ENCODE data around the gene DES. TPM values are rescaled to one million over a fixed set of nuclear protein-coding genes. Genes with fewer than 3 reads are reported as not detected.

DES gene
- total RNA-seq, 1 donor from 2014 or later, result not detected

GRCh38 chr2:219444566-219445091 is 26.5 kb downstream of the DES start:
- TF ChIP-seq CTCF (conservative IDR thresholded peaks at IDR 0.05; ENCODE audit: low read depth, low read length), result no peak
- no peak overlapping the region for H3K4me3 ChIP-seq (ENCODE audit: low read depth, low read length)
- DNase-seq (ENCODE audit: low read depth), result no peak

- H3K4me3 ChIP-seq (ENCODE audit: low read depth, low read length), result no peak overlapping the region
- TF ChIP-seq CTCF (conservative IDR thresholded peaks at IDR 0.05; ENCODE audit: low read depth, low read length), result no peak
- no peak for DNase-seq (ENCODE audit: low read depth)
Measured at GRCh38 chr2:219445220-219445640, 27.1 kb downstream of the DES start.

GRCh38 chr2:219446101-219446504 is 27.9 kb downstream of the DES start:
- H3K4me3 ChIP-seq (ENCODE audit: low read depth, low read length), result no peak overlapping the region
- DNase-seq (ENCODE audit: low read depth), result no peak
- TF ChIP-seq CTCF (conservative IDR thresholded peaks at IDR 0.05; ENCODE audit: low read depth, low read length), result no peak

- TF ChIP-seq CTCF (conservative IDR thresholded peaks at IDR 0.05; ENCODE audit: low read depth, low read length), result no peak
- H3K4me3 ChIP-seq (ENCODE audit: low read depth, low read length), result no peak overlapping the region
- no peak for DNase-seq (ENCODE audit: low read depth)
Measured at GRCh38 chr2:219446689-219447088, 28.5 kb downstream of the DES start.

GRCh38 chr2:219447242-219448098 is 29.3 kb downstream of the DES start:
- DNase-seq (ENCODE audit: low read depth), result no peak
- H3K4me3 ChIP-seq (ENCODE audit: low read depth, low read length), result no peak overlapping the region
- no peak for TF ChIP-seq CTCF (conservative IDR thresholded peaks at IDR 0.05; ENCODE audit: low read depth, low read length)

GRCh38 chr2:219448099-219448775 is 30.1 kb downstream of the DES start:
- no peak overlapping the region for H3K4me3 ChIP-seq (ENCODE audit: low read depth, low read length)
- no peak for TF ChIP-seq CTCF (conservative IDR thresholded peaks at IDR 0.05; ENCODE audit: low read depth, low read length)
- DNase-seq (ENCODE audit: low read depth), result no peak
